Measurements from ENCODE around the gene INTS11. TPM values are rescaled to one million over a fixed set of nuclear protein-coding genes. Genes with fewer than 3 reads are reported as not detected.
A peak's percentile ranks its signal among the peaks of the same experiment; 100 is the strongest.

INTS11 gene
- total RNA-seq, 1 donor from 2014 or later: 111 TPM

GRCh38 chr1:1359308-1359663, 34.8 kb upstream of the INTS11 start:
- ATAC-seq: peak; percentile 73
- DNase-seq (ENCODE audit: low spot score): peak; percentile 86
- intact Hi-C loops (cut with DNase I): no loop called here

GRCh38 chr1:1358433-1359271, 34.2 kb upstream of the INTS11 start, which contains the start of gene MXRA8:
Gene MXRA8 (minus strand): TSS chr1:1358555. CDS start chr1:1358504, 51 bp downstream.
- ATAC-seq: peak; percentile 73
- intact Hi-C loops (cut with DNase I): no loop called here
- DNase-seq (ENCODE audit: low spot score): peak; percentile 92

- DNase-seq (ENCODE audit: low spot score): no peak
- no peak for ATAC-seq
- intact Hi-C loops (cut with DNase I): no loop called here
Observed at GRCh38 chr1:1357871-1358432, 33.5 kb upstream of the INTS11 start.

GRCh38 chr1:1356796-1357401, 32.4 kb upstream of the INTS11 start:
- no peak for ATAC-seq
- no peak for DNase-seq (ENCODE audit: low spot score)
- intact Hi-C loops (cut with DNase I): no loop called here

GRCh38 chr1:1356166-1356795, 31.8 kb upstream of the INTS11 start:
- ATAC-seq (no peak), DNase-seq (ENCODE audit: low spot score) (no peak)
- intact Hi-C loops (cut with DNase I): no loop called here

- intact Hi-C loops (cut with DNase I): no loop called here
- no peak for ATAC-seq
- no peak for DNase-seq (ENCODE audit: low spot score)
Observed at GRCh38 chr1:1355416-1355815, 31.0 kb upstream of the INTS11 start.

GRCh38 chr1:1354271-1355247, 30.1 kb upstream of the INTS11 start:
- intact Hi-C loops (cut with DNase I): no loop called here
- ATAC-seq: no peak
- DNase-seq (ENCODE audit: low spot score): no peak

- intact Hi-C loops (cut with DNase I): no loop called here
- DNase-seq (ENCODE audit: low spot score) (no peak), ATAC-seq (no peak)
Observed at GRCh38 chr1:1353389-1354151, 29.1 kb upstream of the INTS11 start.

- ATAC-seq (no peak), DNase-seq (ENCODE audit: low spot score) (no peak)
- intact Hi-C loops (cut with DNase I): no loop called here
Observed at GRCh38 chr1:1352786-1353388, 28.4 kb upstream of the INTS11 start.

GRCh38 chr1:1351511-1352427, 27.3 kb upstream of the INTS11 start:
- intact Hi-C loops (cut with DNase I): no loop called here
- DNase-seq (ENCODE audit: low spot score): no peak
- ATAC-seq: peak; percentile 72

GRCh38 chr1:1349256-1350012, 25.0 kb upstream of the INTS11 start, which contains the start of gene DVL1:
Gene DVL1 (minus strand): TSS chr1:1349418. CDS start chr1:1349065, 353 bp downstream.
- intact Hi-C loops (cut with DNase I): no loop called here
- DNase-seq (ENCODE audit: low spot score) (peak; percentile 85), ATAC-seq (peak; percentile 2)

- DNase-seq (ENCODE audit: low spot score) (no peak), ATAC-seq (no peak)
- intact Hi-C loops (cut with DNase I): no loop called here
Observed at GRCh38 chr1:1348420-1349255, 24.2 kb upstream of the INTS11 start.

GRCh38 chr1:1347663-1348419, 23.4 kb upstream of the INTS11 start:
- intact Hi-C loops (cut with DNase I): no loop called here
- ATAC-seq (peak; percentile 3), DNase-seq (ENCODE audit: low spot score) (no peak)

- ATAC-seq (no peak), DNase-seq (ENCODE audit: low spot score) (no peak)
- intact Hi-C loops (cut with DNase I): no loop called here
Observed at GRCh38 chr1:1347026-1347595, 22.7 kb upstream of the INTS11 start.
